GM19438 (cell line): Measurements from ENCODE around the gene NIFK.
A peak's percentile ranks its signal among the peaks of the same experiment; 100 is the strongest.

Experiments used
- ATAC-seq: cut with Tn5 transposase; IDR thresholded peaks from one replicate; pipeline ENCODE4 v1.9.1; 2021; ENCODE audit warnings: low read depth; ENCODE audit not compliant: unreplicated experiment

The NIFK gene

DNA sequence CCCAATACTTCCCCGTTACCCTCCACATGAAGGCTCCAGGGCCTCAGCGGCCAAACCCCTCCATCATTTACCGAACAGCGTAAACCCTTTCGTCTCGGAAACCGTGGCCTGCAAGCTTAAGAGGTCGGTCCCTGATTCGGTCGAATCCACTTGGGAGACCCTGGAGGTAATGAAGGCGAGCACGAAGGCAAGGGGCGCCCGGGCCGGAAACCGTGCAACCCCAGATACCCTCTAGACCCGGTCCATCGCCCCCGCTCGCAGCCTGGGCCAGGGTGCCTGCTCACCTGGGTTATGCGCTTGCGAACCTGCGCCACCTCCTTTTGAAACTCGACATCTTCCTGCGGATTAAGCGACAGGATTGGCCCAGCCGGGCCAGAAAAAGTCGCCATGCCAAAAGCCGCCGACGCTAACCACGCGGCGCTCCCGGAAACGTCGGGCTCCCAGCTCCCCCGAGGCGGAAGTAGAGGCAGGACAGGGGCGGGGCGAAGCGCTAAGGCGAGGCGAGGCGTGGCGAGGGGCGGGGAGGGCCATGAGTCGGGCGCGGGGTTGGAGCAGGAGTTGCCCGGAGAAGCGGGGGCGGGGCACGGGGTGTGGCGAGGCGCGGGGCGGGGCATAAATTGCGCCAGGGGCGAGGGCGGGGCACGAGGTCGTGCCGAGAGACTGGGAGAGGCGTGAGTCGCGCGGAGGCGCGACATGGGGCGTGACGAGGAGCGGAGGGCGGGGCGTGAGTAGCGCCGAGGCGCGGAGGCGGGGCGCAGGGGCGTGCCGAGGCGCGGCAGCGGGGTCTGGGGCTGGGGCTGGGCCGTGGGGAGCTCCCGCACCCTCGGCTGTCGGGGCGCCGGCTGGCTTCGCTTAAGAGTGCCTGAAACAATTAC, at the start of gene NIFK:
TSS of gene NIFK (minus strand) at position 414 of the 875 bp plus-strand sequence. CDS start at position 389, 25 bp downstream.
- ATAC-seq, result peak; percentile 90

DNA sequence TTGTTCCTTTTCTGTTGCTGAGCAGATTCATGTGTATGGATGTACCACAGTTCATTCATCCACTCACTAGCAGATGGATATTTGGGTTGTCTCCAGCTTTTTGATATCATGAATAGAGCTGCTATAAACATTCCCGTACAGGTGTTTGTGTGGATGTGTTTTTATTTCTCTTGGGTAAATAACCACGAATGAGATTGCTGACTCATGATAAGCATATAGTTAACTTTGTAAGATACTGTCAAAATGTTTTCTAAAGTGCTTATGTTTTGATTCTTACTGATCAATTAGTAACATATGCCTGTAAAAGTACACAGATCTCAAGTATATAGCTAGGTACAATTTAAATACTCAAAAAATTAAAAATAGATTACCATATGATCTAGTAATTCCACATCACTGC, 46.5 kb upstream of the NIFK start:
- no peak for ATAC-seq

GRCh38 chr2:121778741-121779487, 42.2 kb upstream of the NIFK start:
- ATAC-seq, result no peak

DNA sequence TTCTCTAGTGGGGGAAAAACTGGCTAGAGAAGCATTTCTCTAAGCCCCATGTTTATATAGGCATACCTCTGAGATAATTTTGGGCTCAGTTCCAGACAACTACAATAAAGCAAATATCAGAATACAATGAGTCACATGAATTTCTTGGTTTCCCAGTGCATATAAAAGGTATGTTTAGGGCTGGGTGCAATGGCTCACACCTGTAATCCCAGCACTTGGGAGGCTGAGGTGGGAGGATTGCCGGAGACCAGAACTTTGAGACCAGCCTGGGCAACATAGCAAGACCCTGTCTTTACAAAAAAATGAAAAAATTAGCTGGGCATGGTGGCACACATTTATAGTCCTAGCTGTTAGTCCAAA, 41.0 kb upstream of the NIFK start:
- ATAC-seq, result no peak

- no peak for ATAC-seq
Observed at GRCh38 chr2:121776885-121777698, 40.4 kb upstream of the NIFK start.

DNA sequence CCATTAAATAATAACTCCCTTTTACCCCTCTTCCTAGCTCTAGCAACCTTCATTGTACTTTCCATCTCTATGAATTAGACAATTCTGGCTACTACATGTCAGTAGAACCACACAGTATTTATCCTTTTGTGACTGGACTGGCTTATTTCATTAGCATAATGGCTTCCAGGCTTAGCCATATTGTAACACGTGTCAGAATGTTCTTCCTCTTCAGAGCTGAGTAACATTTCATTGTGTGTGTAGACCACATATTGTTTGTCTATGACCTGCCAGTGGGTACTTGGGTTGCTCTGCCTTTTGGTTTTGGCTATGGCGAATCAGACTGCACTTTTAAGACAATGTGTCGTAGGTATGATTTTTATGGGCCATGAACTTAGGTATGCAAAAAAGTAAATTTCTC, 39.7 kb upstream of the NIFK start:
- no peak for ATAC-seq

DNA sequence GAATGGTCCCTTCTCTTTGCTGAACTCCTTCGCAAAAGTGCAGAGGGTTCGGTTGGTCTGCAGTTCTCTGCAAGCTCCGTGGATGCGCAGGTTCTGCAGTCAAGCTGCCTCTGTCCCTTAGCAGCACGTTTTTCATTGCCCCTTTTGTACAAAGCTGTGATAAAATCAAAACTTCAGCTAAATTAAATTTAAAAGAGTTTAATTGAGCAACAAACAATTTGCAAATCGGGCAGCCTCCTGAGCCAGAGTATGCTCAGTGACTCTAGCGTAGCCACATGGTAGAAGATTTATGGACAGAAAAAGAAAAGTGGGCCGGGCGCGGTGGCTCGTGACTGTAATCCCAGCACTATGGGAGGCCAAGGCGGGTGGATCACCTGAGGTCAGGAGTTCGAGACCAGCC, 37.6 kb upstream of the NIFK start:
- no peak for ATAC-seq

DNA sequence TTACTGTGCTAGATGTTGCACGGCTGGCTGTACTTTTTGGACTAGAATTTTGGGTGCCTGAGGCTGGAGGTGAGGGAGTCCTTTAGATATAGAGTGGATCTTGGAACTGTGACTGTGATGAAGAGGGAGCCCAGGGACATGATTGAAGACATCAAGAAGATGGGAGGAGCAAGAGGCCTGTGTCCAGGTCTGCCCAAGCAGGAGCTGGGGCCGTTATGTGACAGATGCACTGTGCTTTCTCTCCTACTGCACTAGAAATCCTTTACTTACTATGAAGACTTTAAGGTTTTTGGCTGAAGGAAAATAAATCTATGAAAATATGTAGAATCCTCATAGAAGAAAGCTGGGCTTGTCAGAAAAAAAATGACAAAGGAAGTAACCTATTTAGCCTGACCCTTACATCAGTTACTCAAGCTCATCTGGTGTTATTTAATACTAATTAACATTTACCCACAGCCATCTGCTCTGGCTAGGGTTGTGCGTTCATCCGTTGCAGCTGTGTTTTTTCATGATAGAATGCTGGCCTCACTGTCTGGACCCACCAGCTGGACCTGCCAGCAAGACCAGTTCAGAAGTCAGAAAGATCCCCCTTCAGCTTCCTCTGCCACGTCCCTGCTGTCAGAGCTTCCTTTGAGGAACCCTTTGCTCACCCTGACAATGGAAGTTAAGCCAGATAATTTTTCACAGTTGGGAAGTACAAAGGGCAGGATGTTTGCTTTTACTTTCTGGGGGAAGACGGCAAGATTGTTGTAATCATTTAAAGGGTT, 35.5 kb upstream of the NIFK start:
- no peak for ATAC-seq

GRCh38 chr2:121768143-121768755, 31.6 kb upstream of the NIFK start:
- no peak for ATAC-seq

GRCh38 chr2:121766624-121767023, 29.9 kb upstream of the NIFK start:
- no peak for ATAC-seq

GRCh38 chr2:121764681-121765228, 28.1 kb upstream of the NIFK start:
- ATAC-seq, result no peak

DNA sequence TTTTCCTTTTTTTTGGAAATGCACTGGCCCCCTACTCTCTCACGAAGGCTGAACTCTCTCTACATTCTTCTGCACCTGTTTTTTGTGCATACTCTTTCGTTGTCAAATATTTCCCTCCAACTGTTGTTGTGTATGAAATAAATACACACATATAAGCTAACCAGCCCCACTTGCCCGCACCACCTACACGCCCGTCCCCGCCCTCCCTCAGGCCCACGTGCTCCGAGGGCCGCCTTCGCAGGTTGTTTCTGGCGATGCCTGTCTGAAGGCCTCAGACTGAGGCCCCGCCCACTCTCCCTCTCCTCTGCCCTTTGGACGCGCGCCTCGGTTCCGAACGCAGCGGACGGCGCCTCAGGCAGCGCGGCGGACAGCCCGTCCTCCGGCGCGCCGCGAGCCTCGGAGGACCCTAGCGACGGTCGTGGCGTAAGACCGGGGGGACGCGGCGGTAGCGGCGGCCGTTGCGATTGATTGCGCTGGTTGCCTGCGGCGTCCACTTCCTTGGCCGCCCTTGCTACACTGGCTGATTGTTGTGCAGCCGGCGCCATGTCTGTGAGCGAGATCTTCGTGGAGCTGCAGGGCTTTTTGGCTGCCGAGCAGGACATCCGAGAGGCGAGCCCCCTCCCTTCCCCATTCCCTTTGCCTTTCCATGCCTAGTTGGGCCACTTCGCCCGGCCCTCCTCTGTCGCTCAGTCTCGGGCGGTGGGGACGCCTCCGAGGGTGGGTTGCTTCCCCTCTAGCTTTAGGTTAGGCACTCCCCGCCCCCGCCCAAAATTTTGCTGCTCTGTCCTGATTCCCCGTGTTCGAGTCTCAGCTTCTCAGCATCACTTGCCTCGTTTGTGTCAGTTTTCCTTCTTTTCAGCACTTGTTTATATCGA, 18.8 kb upstream of the NIFK start, which contains the start of gene TSN:
TSS of gene TSN (plus strand) at position 415 of the 875 bp plus-strand sequence. CDS start at position 544, 129 bp downstream.
- ATAC-seq, result peak; percentile 100

GRCh38 chr2:121754851-121755236, 18.2 kb upstream of the NIFK start:
- ATAC-seq, result no peak

DNA sequence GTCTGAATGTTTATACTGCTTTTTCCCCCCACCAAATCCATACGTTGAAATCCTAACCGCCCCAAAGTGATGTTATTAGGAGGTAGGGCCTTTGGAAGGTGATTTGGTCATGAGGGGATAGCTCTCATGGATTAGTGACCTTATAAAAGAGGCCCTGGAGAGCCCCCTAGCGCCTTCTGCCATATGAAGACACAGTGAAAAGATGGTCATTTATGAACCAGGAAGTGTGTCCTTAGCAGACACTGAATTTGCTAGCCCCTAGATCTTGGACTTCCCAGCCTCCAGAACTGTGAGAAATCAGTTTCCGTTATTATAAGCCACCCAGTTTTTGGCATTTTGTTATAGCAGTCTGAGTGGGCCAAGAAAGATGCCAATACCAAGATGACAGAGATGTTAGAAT, 11.5 kb upstream of the NIFK start:
- no peak for ATAC-seq

DNA sequence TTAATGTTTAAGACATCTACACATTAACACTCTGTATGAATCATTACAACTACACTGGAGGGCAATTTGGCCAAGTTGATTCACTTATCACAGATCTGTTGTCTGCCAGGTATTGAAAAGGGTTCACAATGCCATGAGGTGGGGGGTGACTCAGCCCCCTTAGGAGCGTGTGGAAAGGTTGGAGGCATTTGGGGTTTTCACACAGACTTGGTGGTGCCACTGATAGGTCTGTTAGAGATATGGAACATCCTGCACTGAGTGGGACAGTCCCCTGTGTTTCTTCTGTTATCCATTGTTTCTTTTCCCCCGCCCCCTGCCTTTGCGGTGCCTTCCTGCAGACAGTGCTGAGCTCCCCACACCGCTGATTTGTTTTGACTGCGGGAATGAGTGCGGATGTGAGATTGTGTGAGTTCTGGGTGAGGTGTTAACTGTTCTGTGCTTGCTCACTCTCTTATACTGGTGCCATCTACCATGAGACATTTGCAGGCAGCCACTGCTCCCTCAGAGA, 9.4 kb upstream of the NIFK start:
- ATAC-seq, result no peak

GRCh38 chr2:121741450-121741849, 4.8 kb upstream of the NIFK start:
- ATAC-seq, result no peak

GRCh38 chr2:121740973-121741372, 4.3 kb upstream of the NIFK start:
- ATAC-seq, result no peak

- no peak for ATAC-seq
Observed at GRCh38 chr2:121736140-121736461, 574 bp downstream of the NIFK start.
